Activated CD8-positive, alpha-beta T cell treated with anti-CD3 and anti-CD28 coated beads for 36 hours (primary cell): Measurements from ENCODE around the gene ATP7B. TPM values are rescaled to one million over a fixed set of nuclear protein-coding genes. Genes with fewer than 3 reads are reported as not detected.

Source experiments
- ATAC-seq: fragments of 200-7000 bp; cut with Tn5 transposase; one replicate; pipeline ENCODE4 v1.10.0; 2021; ENCODE audit warnings: mild to moderate bottlenecking, moderate library complexity
- CTCF ChIA-PET: fragments of 350-600 bp; sonication (Branson Sonifier 250); formaldehyde crosslinking; loops from one replicate; lab custom pipeline; 2021; ENCODE audit warnings: antibody characterized with exemption; lab: Charles Lee
- POLR2A ChIA-PET: fragments of 350-600 bp; sonication (Branson Sonifier 250); formaldehyde crosslinking; loops from one replicate; lab custom pipeline; 2021; ENCODE audit warnings: antibody characterized with exemption; lab: Charles Lee
- DNase-seq: peaks from one replicate; pipeline ENCODE4 v3.0.0-alpha.2; 2020
- H3K27ac Mint-ChIP-seq: one replicate; pipeline ENCODE4 v1.8.0; 2021; ENCODE audit warnings: mild to moderate bottlenecking, mixed read lengths
- H3K27me3 Mint-ChIP-seq: one replicate; pipeline ENCODE4 v1.8.0; 2021; ENCODE audit warnings: mixed read lengths
- H3K36me3 Mint-ChIP-seq: one replicate; pipeline ENCODE4 v1.8.0; 2021; ENCODE audit warnings: low read depth, mixed read lengths
- H3K4me1 Mint-ChIP-seq: one replicate; pipeline ENCODE4 v1.8.0; 2021; ENCODE audit warnings: low read depth, mixed read lengths
- H3K4me3 Mint-ChIP-seq: one replicate; pipeline ENCODE4 v1.8.0; 2021; ENCODE audit warnings: mild to moderate bottlenecking, moderate library complexity, mixed read lengths
- H3K9me3 Mint-ChIP-seq: one replicate; pipeline ENCODE4 v1.8.0; 2021; ENCODE audit warnings: mixed read lengths
- intact Hi-C: fragments of 100-400 bp; cut with micrococcal nuclease; formaldehyde crosslinking; loops from one replicate; pipeline ENCODE4 v1.10.0; 2022
- total RNA-seq, 2 experiments: library from RNA; stranded (reverse); gene quantifications; one replicate each; pipeline ENCODE4 v1.2.3, GENCODE V29; 2021
- TF ChIP-seq, protein P1 (sequence below): fragments of 200-600 bp; IDR thresholded peaks from one replicate; pipeline ENCODE4 v1.8.0; 2022; ENCODE audit warnings: antibody characterized with exemption, mild to moderate bottlenecking

The ATP7B gene
- total RNA-seq, 2 experiments from 2014 or later, result 1.1 TPM

DNA sequence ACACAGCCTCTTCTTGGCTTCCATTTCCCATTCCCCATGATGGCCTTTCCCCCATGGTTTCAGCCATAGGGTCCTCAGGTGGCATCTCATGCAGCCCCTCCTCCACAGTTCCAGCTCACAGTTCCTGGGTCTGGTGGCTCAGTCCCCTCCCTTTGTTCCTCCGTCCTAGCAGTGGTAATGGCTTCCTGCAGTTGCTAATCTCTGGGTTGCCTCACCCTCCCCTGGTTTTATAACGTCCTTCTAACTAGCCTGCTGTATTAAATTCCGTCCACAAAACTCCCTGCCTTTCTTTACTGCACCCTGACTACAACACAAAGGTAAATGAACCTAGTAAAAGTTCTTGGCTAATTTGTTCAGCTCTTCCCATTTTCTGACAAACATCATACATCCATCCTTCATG is 118.6 kb downstream of the ATP7B start:
- DNase-seq, result no peak
- H3K4me1 Mint-ChIP-seq, result no peaks in the 10 kb centered on the region
- no peaks in the 10 kb centered on the region for H3K36me3 Mint-ChIP-seq
- no peaks in the 10 kb centered on the region for H3K9me3 Mint-ChIP-seq
- intact Hi-C loops, result no loop called here
- ChIA-PET POLR2A (no interaction called here), CTCF (interaction anchor here (1.4 to 2.9 kb wide), 3 partner anchors 31 to 235 kb away, joined by 4 to 11 read pairs (median 5); partner anchors contain the start of gene TMEM272)
- TF ChIP-seq, protein P1, sequence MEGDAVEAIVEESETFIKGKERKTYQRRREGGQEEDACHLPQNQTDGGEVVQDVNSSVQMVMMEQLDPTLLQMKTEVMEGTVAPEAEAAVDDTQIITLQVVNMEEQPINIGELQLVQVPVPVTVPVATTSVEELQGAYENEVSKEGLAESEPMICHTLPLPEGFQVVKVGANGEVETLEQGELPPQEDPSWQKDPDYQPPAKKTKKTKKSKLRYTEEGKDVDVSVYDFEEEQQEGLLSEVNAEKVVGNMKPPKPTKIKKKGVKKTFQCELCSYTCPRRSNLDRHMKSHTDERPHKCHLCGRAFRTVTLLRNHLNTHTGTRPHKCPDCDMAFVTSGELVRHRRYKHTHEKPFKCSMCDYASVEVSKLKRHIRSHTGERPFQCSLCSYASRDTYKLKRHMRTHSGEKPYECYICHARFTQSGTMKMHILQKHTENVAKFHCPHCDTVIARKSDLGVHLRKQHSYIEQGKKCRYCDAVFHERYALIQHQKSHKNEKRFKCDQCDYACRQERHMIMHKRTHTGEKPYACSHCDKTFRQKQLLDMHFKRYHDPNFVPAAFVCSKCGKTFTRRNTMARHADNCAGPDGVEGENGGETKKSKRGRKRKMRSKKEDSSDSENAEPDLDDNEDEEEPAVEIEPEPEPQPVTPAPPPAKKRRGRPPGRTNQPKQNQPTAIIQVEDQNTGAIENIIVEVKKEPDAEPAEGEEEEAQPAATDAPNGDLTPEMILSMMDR, result no peak
- no peak for ATAC-seq
- H3K27ac Mint-ChIP-seq, result no peak overlapping the region
- H3K4me3 Mint-ChIP-seq, result no peak overlapping the region
- H3K27me3 Mint-ChIP-seq, result no peaks in the 10 kb centered on the region

DNA sequence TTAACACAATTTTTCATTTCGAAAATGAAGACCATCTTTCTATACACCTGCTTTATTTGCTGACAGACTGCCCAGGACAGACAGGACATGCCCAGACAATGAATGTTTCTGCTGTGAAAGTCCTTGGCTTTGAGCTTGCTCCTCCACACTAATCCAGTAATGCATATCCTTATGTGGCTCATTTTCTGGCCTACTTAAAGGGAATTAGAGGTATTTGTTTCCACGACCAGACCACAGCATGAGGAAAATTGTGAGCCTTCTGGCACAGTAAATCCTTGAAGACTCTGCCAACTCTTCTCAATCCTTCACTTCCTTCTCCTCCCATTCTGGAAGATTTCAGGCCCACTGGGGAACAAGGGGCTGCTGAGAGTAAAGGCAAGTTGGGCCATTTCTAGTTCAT is 123.8 kb downstream of the ATP7B start:
- DNase-seq (no peak), ATAC-seq (no peak)
- Mint-ChIP-seq H3K27ac (no peak overlapping the region), H3K4me3 (no peak overlapping the region), H3K27me3 (no peaks in the 10 kb centered on the region), H3K9me3 (peaks cover 4% of the 10 kb centered on the region), H3K36me3 (no peaks in the 10 kb centered on the region), H3K4me1 (no peaks in the 10 kb centered on the region)
- intact Hi-C loops, result no loop called here
- ChIA-PET CTCF (no interaction called here), POLR2A (no interaction called here)
- TF ChIP-seq, protein P1, result no peak

DNA sequence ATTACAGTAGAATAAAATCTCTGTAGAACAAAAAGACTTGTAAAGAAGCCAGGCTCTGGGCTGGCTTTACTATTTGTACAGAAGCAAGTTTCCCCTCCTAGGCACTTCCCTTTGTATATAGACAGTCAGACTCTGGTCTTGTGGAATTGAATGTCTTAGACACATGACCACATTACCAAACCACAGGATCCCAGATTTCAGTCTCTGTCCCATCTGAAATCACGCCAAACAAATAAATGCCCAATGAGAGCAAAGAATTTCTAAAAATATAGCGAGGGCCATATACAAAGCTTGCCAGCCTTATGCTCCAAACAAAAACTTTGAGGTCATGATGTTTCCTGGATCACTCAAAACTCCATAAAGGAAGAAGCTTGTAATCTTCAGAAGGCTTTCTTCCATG is 125.6 kb downstream of the ATP7B start:
- Mint-ChIP-seq H3K27ac (no peak overlapping the region), H3K4me1 (no peaks in the 10 kb centered on the region), H3K4me3 (no peak overlapping the region), H3K9me3 (peaks cover 7% of the 10 kb centered on the region), H3K27me3 (no peaks in the 10 kb centered on the region), H3K36me3 (no peaks in the 10 kb centered on the region)
- TF ChIP-seq, protein P1, result no peak
- intact Hi-C loops, result no loop called here
- no peak for DNase-seq
- no peak for ATAC-seq
- ChIA-PET POLR2A (no interaction called here), CTCF (interaction anchor here (1.4 kb wide), 1 partner anchor 36 kb away, joined by 3 read pairs; no protein-coding TSS in a partner anchor)

DNA sequence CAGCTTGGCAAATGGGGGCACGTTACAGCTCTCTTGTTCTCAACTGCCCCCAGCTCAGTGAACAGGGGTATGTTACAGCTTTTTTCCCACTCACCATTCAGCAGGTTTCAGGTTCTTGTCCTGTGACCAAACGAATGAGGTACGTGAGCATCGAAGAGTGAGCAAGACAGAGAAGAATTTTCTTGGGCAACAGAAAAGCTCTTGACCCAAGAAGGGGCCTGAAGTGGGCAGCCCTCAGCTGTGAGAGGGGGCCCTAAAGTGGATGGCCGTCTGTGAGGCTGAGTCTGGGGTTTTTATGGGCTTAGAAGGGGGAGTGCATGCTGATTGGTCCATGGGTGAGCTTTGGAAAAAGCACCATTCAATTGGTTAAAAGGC is 128.0 kb downstream of the ATP7B start:
- H3K27me3 Mint-ChIP-seq, result no peaks in the 10 kb centered on the region
- H3K9me3 Mint-ChIP-seq, result peaks cover 7% of the 10 kb centered on the region
- intact Hi-C loops, result no loop called here
- H3K27ac Mint-ChIP-seq, result no peak overlapping the region
- ATAC-seq, result no peak
- CTCF ChIA-PET, result interaction anchor here (2.1 kb wide), 1 partner anchor 12 kb away, joined by 9 read pairs; no protein-coding TSS in a partner anchor
- POLR2A ChIA-PET, result no interaction called here
- TF ChIP-seq, protein P1, result no peak
- H3K4me3 Mint-ChIP-seq, result no peak overlapping the region
- no peaks in the 10 kb centered on the region for H3K4me1 Mint-ChIP-seq
- DNase-seq, result no peak
- no peaks in the 10 kb centered on the region for H3K36me3 Mint-ChIP-seq

Other genes starting within 250 kb of the ATP7B start
- gene DHRS12, start 207.3 kb downstream of the ATP7B start, total RNA-seq, result 1 to 10 TPM; 6.6 to 6.7 TPM
- gene TMEM272, start 166.3 kb downstream of the ATP7B start, total RNA-seq, result under 1 TPM; 0.18 to 0.32 TPM
- gene CCDC70, start 149.5 kb downstream of the ATP7B start, total RNA-seq, result under 1 TPM; 0.45 to 0.72 TPM
- gene ALG11, start 948 bp upstream of the ATP7B start, total RNA-seq, result 10 to 100 TPM; 21.0 to 22.6 TPM
- gene UTP14C, start 13.2 kb upstream of the ATP7B start, total RNA-seq, result 1 to 10 TPM; 7.2 to 7.3 TPM
- under 1 TPM; 0.11 to 0.16 TPM for gene NEK5, start 117.6 kb upstream of the ATP7B start, total RNA-seq
- 1 to 10 TPM; 1.5 to 1.9 TPM for gene NEK3, start 148.1 kb upstream of the ATP7B start, total RNA-seq